Measurements from ENCODE around the gene ISM2.

- TF ChIP-seq CTCF (IDR thresholded peaks at IDR 0.05), result no peak
- no peak for TF ChIP-seq POLR2AphosphoS5 (IDR thresholded peaks at IDR 0.05; ENCODE audit: insufficient read depth in 1 of 2, low read depth in 1 of 2)
- no peak for TF ChIP-seq POLR2A (IDR thresholded peaks at IDR 0.05)
These were observed 49.0 kb upstream of the ISM2 start for GRCh38 chr14:77547512-77548180.
